PC-9 (cell line): Measurements from ENCODE around the gene ACTRT2. TPM values are rescaled to one million over a fixed set of nuclear protein-coding genes. Genes with fewer than 3 reads are reported as not detected.

Source experiments
- BruUV-seq: library from RNA; stranded (reverse); fragments of 400-500 nt; replicated peaks from 2 replicates; lab custom pipeline; 2021; lab: Mats Ljungman, UMichigan
- CTCF ChIA-PET: fragments of 300-600 bp; sonication (Branson Sonifier 250); formaldehyde crosslinking; loops from one replicate; lab custom pipeline; 2022; ENCODE audit warnings: antibody characterized with exemption; lab: Charles Lee
- POLR2A ChIA-PET: fragments of 300-600 bp; sonication (Branson Sonifier 250); formaldehyde crosslinking; loops from one replicate; lab custom pipeline; 2022; ENCODE audit warnings: antibody characterized with exemption; ENCODE audit not compliant: unreplicated experiment; lab: Charles Lee
- DNase-seq, 2 experiments: peaks; one replicate each; pipeline versions ENCODE4 v3.0.0 to v3.0.0-alpha.2; 2015 to 2022; ENCODE audit warnings: mixed read lengths in 1 of 2
- H2AFZ ChIP-seq: fragments of 200-600 bp; sonication (generic); 2 replicates; pipeline ENCODE4 v1.8.1; 2017; ENCODE audit warnings: antibody characterized with exemption
- H3F3A ChIP-seq: fragments of 200-600 bp; sonication (generic); 2 replicates; pipeline ENCODE4 v1.8.1; 2017; ENCODE audit warnings: antibody characterized with exemption, mild to moderate bottlenecking, low read depth; ENCODE audit not compliant: insufficient read depth
- H3K27ac ChIP-seq: fragments of 200-600 bp; sonication (generic); 2 replicates; pipeline ENCODE4 v1.6.1; 2016; ENCODE audit warnings: mixed run types
- H3K27me3 ChIP-seq: fragments of 200-600 bp; sonication (generic); 2 replicates; pipeline ENCODE4 v1.6.1; 2016; ENCODE audit warnings: low read depth, mixed run types; ENCODE audit not compliant: insufficient read depth
- H3K36me3 ChIP-seq: fragments of 200-600 bp; sonication (generic); 2 replicates; pipeline ENCODE4 v1.6.1; 2016; ENCODE audit warnings: low read depth, mixed run types
- H3K4me1 ChIP-seq: fragments of 200-600 bp; sonication (generic); replicated peaks from 2 replicates; pipeline ENCODE4 v1.6.1; 2016; ENCODE audit warnings: mixed run types; ENCODE audit not compliant: insufficient read depth
- H3K4me2 ChIP-seq: fragments of 200-600 bp; sonication (generic); 2 replicates; pipeline ENCODE4 v1.6.1; 2017; ENCODE audit warnings: mixed run types
- H3K4me3 ChIP-seq: fragments of 200-600 bp; sonication (generic); 2 replicates; pipeline ENCODE4 v1.6.1; 2016; ENCODE audit warnings: mixed run types
- H3K79me2 ChIP-seq: fragments of 200-600 bp; sonication (generic); 2 replicates; pipeline ENCODE4 v1.6.1; 2017; ENCODE audit warnings: low read depth, mixed run types
- H3K9me2 ChIP-seq: fragments of 200-600 bp; sonication (generic); 2 replicates; pipeline ENCODE4 v1.8.1; 2017; ENCODE audit warnings: mild to moderate bottlenecking; ENCODE audit not compliant: insufficient read depth
- H3K9me3 ChIP-seq: fragments of 200-600 bp; sonication (generic); 2 replicates; pipeline ENCODE4 v1.8.1; 2016; ENCODE audit warnings: low read depth; ENCODE audit not compliant: insufficient read depth
- H4K20me1 ChIP-seq: fragments of 200-600 bp; sonication (generic); 2 replicates; pipeline ENCODE4 v1.8.1; 2017; ENCODE audit not compliant: insufficient read depth
- CTCF ChIP-seq: fragments of 200-600 bp; sonication (generic); conservative IDR thresholded peaks from 2 replicates; pipeline ENCODE4 v1.6.1; 2017; ENCODE audit warnings: mixed run types, antibody characterized with exemption, mild to moderate bottlenecking, moderate library complexity
- EZH2 ChIP-seq: fragments of 200-600 bp; sonication (generic); IDR thresholded peaks from 2 replicates; pipeline ENCODE4 v1.8.0; 2017; ENCODE audit warnings: antibody characterized with exemption, low read depth
- intact Hi-C: fragments of 100-400 bp; cut with micrococcal nuclease; formaldehyde crosslinking; loops from one replicate; pipeline ENCODE4 v1.10.0; 2022; ENCODE audit not compliant: unreplicated experiment
- total RNA-seq: library from RNA; stranded (reverse); gene quantifications from 2 replicates; pipeline ENCODE4 v1.2.3, GENCODE V29; 2021

The ACTRT2 gene
- total RNA-seq, 1 experiment from 2014 or later = not detected

GRCh38 chr1:2975466-2976179 is 45.6 kb upstream of the ACTRT2 start:
- Histone ChIP-seq H3F3A (no peaks in the 10 kb centered on the region), H3K27me3 (peaks cover 61% of the 10 kb centered on the region), H3K4me3 (no peak overlapping the region), H3K27ac (no peak overlapping the region), H2AFZ (no peak overlapping the region), H3K9me3 (no peaks in the 10 kb centered on the region), H4K20me1 (no peaks in the 10 kb centered on the region), H3K79me2 (no peaks in the 10 kb centered on the region), H3K4me2 (no peak overlapping the region), H3K4me1 (no peaks in the 10 kb centered on the region), H3K9me2 (no peaks in the 10 kb centered on the region), H3K36me3 (no peaks in the 10 kb centered on the region)
- ChIA-PET CTCF (no interaction called here), POLR2A (no interaction called here)
- TF ChIP-seq EZH2 = no peak
- no peak for TF ChIP-seq CTCF
- no peak for DNase-seq
- intact Hi-C loops = no loop called here
- BruUV-seq = no TSS peak

GRCh38 chr1:2976180-2976562 is 45.1 kb upstream of the ACTRT2 start:
- intact Hi-C loops = no loop called here
- peaks cover 59% of the 10 kb centered on the region for H3K27me3 ChIP-seq
- BruUV-seq = no TSS peak

GRCh38 chr1:2977886-2978611 is 43.2 kb upstream of the ACTRT2 start:
- no peaks in the 10 kb centered on the region for H3K9me3 ChIP-seq
- H4K20me1 ChIP-seq = no peaks in the 10 kb centered on the region
- no peak overlapping the region for H3K4me3 ChIP-seq
- H3K9me2 ChIP-seq = no peaks in the 10 kb centered on the region
- no peak overlapping the region for H3K4me2 ChIP-seq
- H3K27me3 ChIP-seq = peaks cover 59% of the 10 kb centered on the region
- H2AFZ ChIP-seq = no peak overlapping the region
- DNase-seq = no peak
- TF ChIP-seq CTCF (no peak), EZH2 (no peak)
- H3K4me1 ChIP-seq = no peaks in the 10 kb centered on the region
- intact Hi-C loops = no loop called here
- ChIA-PET CTCF (no interaction called here), POLR2A (no interaction called here)
- H3K36me3 ChIP-seq = no peaks in the 10 kb centered on the region
- no peaks in the 10 kb centered on the region for H3F3A ChIP-seq
- H3K79me2 ChIP-seq = no peaks in the 10 kb centered on the region
- BruUV-seq = no TSS peak
- no peak overlapping the region for H3K27ac ChIP-seq

More at GRCh38 chr1:2976180-2976562, 45.1 kb upstream of the ACTRT2 start:
- Histone ChIP-seq H3K27ac (no peak overlapping the region), H3F3A (no peaks in the 10 kb centered on the region), H3K4me1 (no peaks in the 10 kb centered on the region), H3K4me2 (no peak overlapping the region), H3K36me3 (no peaks in the 10 kb centered on the region), H3K4me3 (no peak overlapping the region), H3K79me2 (no peaks in the 10 kb centered on the region), H3K9me2 (no peaks in the 10 kb centered on the region), H3K9me3 (no peaks in the 10 kb centered on the region), H4K20me1 (no peaks in the 10 kb centered on the region), H2AFZ (no peak overlapping the region)
- TF ChIP-seq EZH2 = no peak
- TF ChIP-seq CTCF = no peak
- POLR2A ChIA-PET = no interaction called here
- no peak for DNase-seq
- CTCF ChIA-PET = no interaction called here
